ENCODE results near the gene RSBN1L.

DNA sequence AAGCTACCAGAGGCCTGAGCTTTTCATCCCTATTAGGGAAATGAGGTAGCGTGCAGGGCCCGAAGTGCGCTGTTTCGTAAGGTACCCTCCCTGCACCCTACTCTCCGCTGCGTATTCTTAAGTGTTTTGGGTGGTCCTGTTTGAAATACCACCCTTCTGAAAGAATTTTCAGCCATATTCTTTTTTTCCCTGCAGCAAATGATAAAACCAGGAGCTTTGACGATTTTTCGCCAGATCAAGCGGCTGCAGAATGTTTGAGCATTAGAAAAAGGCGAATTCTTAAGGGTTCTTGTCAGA, 1.2 kb downstream of the RSBN1L start:
- TF ChIP-seq, protein P1, sequence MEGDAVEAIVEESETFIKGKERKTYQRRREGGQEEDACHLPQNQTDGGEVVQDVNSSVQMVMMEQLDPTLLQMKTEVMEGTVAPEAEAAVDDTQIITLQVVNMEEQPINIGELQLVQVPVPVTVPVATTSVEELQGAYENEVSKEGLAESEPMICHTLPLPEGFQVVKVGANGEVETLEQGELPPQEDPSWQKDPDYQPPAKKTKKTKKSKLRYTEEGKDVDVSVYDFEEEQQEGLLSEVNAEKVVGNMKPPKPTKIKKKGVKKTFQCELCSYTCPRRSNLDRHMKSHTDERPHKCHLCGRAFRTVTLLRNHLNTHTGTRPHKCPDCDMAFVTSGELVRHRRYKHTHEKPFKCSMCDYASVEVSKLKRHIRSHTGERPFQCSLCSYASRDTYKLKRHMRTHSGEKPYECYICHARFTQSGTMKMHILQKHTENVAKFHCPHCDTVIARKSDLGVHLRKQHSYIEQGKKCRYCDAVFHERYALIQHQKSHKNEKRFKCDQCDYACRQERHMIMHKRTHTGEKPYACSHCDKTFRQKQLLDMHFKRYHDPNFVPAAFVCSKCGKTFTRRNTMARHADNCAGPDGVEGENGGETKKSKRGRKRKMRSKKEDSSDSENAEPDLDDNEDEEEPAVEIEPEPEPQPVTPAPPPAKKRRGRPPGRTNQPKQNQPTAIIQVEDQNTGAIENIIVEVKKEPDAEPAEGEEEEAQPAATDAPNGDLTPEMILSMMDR (IDR thresholded peaks at IDR 0.05), result no peak
- peak in 1 of 3 donors; percentile 68 for TF ChIP-seq POLR2AphosphoS5 (IDR thresholded peaks at IDR 0.05)

Data from transverse colon (tissue), 4 donors.